Embryonic facial prominence (tissue), 1 donor: ENCODE results near the gene MAPK8IP3.

ENCODE experiments used
- DNase-seq: peaks from one replicate; pipeline ENCODE4 v3.0.0-alpha.2; 2016; ENCODE audit errors: extremely low spot score

Gene MAPK8IP3

DNA sequence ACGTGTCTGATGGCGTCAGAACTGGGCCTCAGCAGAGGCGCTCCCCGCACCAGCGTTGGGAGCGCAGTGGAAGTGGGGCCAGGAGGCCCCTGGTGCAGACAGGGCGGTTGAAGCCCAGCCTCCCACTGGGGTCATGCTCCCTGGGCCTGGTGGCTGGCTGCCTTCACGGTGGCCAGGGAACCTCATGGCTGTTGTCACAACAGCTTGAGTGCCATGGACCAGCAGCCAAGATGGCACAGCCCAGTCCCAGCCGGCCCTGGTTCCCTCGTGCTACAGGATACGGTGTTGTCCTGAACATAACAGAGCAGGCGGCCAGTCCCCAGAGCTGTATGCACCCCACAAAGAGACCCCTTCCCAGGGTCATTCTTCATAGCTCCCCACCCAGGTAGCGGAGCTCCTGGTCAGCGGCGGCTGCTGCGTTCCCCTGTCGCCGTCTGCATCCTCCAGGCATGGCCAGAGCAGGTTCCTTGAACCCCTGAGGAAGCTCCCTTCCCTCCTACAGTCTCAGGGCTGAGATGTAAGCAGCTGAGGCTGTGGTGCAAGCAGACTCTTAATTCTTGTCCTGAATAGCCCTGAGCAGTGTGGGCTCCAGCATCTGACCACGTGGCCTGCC lies 35.7 kb downstream of the MAPK8IP3 start:
- no peak for DNase-seq

DNA sequence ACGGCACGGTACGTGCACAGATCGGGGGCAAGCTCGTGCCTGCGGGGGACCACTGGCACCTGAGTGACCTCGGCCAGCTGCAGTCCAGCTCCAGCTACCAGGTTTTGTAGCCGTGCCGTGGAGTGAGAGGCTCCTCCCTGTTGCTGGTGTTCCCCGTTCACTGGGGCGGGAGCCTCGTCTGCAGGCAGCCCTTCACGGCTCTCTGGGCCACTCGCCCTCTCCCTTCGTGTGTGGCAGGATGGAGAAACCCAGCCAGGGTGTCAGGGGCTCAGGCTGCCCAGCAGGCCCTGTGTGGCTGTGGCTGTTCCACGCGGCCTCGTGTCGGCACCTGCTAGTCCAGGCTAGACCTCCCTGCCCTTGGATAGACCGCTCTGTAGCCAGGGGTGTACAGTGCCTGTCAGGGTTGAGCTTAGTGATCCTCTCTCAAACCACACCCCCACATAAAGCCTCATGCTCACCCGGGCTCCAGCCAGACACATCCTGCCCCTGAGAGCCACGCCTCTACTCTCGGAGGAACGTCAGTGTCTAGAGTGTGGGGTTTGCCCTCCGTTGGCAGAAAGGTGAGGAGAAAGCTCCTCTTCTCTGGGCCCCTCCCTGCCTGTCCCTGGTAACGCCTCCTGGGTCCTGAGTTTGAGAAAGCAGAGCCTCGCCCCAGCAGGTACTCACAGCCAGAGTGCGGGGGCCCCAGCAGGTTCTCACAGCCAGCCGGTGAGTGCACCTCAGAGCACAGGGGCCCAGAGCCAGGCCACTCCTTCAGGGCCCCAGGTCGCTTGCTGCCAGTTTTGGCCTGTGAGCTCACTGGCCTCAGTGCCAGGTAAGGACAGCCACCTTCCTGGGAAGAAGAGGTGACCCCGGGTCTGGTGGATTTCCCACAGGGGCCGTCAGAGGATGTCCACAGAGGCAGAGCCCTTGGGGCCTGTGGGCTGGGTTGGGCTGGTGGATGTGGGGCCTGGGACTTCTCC lies 37.7 kb downstream of the MAPK8IP3 start:
- no peak for DNase-seq

DNA sequence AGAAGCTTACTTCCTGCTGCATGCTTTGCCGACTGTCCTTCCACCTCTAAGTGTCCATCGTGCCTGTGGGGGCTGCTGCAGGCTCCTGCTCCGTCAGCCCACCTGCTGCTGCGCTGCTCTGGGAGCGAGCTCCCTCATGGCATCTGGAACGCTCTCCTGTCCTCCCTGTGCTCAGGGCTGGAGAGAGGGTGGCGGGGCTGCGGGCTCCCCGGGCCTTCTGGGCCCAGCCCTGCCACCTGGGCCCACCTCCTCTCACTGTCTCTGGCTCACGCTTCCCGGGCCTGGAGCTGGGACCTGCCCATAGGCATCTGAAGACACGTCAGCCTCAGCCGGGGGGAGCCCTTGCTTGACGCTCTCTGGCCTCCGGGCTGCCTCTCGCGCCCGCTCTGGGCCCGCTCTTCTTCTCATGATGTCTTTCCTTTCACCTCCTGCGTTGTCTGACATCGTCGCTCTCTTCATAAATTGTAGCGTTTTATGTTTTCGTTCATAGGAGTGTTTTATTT lies 38.4 kb downstream of the MAPK8IP3 start:
- no peak for DNase-seq

DNA sequence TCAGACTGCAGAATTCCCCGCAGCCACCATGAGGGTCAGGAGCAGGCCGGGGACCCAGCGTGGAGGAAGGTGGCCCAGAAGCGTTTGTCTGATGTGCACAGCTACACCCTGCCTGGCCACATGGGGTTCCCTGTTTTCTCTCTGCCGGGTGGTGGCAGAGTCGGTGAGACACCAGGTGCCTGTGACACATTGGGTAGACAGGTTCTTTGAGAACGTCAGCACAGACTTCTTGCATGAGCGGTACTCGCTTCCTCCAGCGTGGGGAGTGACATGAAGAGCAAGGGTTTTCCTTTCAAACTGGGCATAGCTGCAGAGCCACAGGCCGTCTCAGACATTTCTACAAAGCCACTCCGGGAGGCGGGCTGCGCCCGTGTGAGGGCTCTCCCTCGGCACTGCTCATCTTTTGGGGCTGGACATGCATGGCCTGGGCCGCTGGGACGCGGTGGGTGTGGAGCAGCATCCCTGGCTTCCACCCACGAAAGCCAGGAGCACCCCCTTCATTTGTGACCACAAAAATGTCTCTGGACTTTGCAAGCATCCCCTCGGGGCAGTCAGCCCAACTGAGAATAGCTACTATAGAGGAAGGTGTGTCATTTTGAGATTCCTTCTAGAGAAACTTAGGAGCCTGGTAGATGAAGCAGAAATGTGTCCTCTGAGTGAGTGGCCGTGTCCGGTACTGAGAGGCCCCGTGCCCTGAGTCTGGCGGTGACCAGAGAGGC lies 39.3 kb downstream of the MAPK8IP3 start:
- no peak for DNase-seq

DNA sequence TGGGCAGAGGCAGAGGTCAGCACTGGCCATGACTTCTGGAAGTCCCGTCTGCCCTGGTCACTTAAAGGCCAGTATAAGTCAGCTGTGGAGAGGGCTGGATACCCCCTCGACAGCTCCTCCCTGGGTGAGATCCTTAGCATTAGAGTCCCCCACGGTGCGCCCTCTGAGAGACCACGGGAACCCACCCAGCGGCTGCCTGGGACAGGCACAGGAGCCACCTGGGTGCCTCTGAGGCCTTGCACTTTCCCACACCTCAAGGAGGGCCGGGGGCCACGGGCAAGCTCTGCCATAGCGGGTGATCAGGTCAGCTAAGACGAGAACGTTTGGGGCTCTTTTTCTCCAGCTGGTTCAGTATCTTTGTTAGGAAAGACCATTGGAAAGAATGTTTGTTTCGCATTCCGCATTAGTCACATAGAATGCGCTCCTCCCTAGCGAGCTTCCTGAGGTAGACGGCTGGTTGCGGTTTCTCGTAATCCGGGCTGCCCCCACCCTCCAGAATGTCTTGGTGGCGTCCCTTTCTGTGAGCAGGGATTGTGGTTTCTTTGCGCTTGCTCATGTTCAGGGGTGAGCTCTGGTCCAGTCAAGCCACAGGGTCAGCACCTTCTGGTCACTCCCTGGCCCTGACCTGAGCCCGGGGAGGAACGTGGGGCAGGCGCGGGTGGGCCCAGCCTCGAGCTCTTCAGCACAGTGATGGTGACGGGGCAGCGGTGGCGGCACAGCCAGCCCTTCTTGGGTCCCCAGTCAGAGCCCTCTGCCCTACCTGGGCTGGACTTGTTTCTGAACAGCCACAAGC lies 40.1 kb downstream of the MAPK8IP3 start:
- peak; percentile 49 for DNase-seq

DNA sequence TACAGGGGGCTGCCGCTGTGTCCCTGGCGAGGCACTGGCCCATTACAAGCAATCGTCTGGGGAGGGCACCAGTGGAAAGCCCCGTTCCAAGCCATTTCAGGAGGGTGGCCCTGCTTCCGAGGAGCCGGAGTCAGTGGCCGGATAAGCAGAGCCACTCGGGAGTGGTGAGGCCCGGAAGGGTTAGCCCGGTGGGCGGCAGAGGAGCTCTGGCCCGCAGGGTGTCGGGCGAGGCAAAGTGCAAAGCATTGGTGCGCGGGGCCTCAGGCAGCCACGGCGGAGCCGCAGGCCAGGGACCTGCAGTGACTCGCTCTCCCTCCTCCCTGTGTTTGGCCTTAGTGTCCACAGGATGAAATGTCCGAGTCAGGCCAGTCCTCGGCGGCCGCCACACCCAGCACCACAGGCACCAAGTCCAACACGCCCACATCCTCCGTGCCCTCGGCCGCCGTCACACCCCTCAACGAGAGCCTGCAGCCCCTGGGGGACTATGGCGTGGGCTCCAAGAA lies 40.7 kb downstream of the MAPK8IP3 start:
- DNase-seq = no peak

DNA sequence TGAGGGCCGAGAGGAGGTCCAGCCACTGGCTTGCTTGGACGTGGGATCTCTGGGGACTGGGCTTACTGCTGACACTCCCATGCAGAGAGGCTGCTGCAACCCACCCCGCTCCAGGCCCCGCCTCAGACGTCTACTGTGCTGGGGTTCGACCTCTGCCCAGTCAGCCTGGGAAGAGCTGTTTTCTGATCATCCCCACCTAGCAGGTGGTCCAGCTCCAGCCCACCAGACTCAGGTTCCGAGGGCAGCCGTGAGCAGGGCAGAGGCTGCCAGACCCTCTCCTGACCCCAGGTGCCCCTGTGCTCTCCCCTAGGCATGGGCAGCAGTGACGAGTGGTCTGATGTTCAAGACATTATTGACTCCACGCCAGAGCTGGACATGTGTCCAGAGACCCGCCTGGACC lies 41.9 kb downstream of the MAPK8IP3 start:
- no peak for DNase-seq

DNA sequence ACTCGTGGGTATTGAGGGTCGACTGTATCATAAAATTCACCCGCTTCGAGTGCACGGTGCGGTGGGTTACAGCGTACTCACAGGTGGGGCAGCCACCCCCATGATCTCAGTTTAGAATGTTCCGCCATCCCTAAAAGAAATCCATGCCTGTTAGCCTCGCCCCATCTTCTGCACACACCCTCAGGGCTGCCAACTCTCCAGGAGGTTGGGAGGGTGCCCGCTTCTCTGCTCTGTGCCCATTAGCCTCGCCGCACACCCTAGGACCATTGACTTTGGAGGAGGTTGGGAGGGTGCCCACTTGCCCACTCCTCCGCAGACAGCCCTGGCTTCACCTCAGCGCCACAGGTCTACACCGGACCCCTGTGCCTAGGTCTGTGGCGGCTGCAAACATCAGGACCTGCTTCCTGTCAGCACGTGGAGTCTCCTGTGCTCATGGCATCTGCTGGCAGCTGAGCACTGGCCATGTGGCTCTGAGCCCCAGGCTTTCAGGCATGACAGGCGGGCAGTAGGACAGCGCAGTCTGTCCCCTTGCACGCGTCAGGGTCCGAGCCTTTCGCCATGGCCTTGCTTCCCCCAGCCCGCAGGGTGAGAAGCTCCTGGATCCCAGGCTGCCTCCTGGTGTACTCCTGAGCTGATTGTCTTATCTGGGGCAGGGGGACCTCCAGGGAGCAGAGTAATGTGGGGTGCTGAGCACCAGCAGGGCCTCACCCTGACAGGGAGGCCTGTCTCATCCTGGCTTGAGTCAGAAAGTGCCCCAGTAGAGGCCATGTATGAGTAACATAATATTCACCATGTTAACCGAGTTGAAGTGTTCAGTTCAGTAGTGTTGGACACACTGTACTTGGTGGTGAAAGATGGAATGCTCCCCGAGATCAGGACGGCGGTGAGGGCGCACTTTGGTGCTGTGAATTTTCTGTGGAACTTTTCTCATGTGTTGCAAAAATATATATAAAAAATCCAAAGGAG lies 43.4 kb downstream of the MAPK8IP3 start:
- no peak for DNase-seq

DNA sequence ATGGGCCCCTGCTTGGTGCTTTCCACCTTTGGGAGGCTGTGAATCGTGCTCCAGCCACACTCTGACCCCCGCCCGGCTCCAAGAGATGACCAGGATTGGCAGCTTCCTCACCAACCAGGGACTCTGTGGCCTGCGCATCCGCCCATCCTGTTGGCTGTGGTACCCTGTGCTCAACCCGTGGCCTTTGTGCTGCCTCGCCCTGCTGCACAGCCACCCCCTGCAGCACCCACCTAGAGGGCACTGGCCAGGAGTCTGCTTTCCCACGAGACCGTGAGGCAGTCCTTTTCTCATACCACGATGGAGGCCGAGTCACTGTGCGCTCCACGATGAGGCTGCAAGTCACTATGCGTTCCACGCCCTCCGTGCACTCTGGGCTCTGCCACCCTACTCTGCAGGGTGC lies 46.0 kb downstream of the MAPK8IP3 start:
- DNase-seq = no peak

DNA sequence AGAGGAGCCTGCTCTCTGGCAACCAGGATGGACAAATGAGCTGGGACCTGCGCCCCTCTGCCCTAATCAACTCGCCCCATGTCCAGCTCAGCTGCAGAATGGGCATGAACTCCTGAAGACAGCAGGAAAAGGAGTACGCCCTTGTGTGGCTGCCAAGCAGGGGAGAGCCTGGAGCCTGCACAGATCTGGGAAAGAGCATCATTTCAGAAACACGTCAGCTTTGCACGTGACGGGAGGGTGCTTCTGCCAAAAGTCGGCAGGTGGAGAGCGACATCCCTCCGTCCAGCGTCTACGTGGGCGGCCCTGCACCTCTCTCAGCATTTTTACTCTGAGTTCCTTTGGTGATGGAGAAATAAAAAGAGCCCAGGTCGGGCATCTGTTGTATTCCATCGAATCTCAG lies 46.9 kb downstream of the MAPK8IP3 start:
- DNase-seq = no peak

DNA sequence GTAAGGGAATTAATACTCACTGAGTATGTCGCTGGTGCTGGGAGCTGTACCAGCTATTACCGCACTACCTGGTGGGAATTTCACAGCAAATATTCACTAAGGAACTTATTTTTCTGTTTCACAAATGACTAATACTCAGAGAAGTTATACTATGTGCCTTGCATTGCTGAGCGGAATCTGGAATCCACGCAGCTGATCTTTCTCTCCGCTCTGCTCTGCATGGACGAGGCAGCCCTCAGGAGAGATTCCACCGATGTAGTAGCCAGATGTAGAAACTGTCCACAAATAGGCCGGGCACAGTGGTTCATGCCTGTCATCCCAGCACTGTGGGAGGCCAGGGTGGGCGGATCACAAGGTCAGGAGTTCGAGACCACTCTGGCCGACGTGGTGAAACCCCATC lies 48.2 kb downstream of the MAPK8IP3 start:
- no peak for DNase-seq

DNA sequence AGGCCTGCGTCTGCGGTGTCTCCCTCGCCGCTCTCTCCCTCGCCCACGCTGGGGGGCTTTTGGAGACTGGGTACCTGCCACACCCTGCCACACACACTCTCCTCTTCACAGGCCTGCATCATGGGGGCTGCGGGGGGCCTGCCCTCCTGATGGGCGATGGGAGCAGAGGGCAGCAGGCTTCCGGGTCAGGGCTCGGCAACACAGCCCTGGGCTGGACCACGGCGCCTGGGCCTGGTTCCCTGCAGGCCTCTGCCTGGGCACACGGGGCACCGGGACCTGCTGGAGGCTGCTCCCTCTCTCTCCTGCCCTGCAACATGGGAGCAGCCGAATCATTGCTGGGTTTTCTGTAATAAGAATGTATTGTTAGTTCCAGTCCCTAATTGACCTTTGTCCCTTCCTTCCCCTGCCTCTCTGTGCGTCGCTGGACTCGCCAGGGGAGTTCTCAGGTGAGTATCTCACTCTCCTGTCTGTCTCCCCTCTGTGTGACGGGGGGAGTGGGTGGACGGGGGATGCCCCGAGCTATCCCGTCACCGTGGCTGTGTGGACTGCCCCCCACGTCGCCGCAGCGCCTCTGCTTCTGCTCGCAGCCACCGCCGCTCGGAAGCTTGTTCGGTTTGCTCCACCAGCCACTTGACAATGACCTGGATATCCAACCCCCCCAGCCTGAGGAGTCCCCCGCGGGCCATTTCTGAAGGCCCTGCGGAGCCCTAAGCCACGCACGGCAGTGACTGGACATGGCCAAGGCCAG lies 51.9 kb downstream of the MAPK8IP3 start:
- no peak for DNase-seq

DNA sequence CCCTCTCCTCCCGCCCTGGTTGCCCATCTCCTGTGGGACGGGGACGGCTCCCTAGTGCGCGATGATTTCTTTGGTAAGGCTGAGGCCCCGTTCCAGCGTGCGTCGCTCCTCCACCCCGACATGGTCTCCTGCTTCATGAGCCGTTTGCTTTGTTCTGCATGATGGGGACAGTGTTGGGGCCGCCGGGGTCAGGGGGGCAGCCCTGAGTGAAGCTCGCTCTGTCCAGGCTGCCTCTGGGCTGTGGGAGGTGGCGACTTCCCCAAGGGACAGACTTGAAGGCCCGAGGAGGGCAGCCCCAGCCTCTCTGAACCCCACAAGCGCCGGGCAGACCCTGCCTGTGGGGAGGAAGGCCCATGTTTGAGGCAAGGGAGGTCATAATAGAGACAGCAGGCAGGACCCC lies 52.9 kb downstream of the MAPK8IP3 start:
- DNase-seq = no peak

DNA sequence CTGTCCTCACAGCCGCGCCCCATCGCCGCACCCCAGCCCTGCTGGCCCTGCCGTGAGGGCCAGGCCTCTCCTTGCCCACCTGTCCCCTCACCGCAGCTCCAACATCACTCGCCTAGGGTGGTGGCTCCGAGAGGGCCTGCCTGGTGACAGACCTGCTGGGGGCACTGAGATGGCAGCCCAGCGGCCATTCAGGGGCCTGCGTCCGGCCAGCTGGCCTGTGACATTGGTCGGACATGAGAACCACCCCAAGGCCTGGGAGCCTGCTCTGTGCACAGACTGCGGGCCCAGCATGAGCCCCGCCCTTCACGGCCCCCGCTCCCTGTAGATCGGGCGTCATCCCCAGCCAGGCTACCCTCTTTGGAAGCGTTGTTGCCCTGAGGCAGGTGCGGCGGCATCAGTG lies 53.5 kb downstream of the MAPK8IP3 start:
- no peak for DNase-seq

DNA sequence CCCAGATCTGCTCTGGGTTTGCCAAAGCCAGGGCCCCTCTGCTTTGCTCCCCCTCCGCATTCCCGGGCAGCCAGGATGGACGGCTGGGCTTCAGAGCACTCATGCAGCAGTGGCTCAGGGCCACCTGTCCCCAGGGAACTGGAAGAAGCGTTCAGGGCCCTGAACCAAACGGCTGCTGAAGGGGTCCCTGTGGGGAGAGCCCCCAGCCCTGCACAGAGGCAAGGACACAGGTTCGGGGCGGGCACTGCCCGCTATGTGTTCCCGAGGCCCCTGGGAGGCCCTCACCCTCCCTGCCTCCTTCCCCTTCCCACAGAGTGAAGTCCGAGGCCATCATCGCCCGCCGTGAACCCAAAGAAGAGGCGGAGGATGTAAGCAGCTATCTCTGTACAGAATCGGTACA lies 54.9 kb downstream of the MAPK8IP3 start:
- DNase-seq = no peak

DNA sequence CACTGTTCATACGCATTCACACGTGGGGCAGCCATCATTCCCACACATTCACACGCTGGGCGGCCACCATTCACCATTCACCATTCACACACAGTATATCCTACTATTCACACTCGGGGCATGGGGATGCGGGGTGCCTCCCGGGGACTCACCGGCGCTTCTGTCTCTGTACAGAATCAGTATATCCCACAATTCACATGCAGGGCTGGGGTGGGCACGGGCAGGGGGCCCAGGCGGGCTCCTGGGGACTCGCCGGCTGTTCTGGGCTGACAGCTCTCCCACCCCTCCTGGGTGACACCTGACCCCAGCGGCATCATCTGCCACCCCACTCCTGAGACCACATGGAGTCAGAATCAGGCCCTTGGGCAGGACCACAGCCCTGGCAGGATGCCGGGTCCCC lies 55.8 kb downstream of the MAPK8IP3 start:
- DNase-seq = no peak

DNA sequence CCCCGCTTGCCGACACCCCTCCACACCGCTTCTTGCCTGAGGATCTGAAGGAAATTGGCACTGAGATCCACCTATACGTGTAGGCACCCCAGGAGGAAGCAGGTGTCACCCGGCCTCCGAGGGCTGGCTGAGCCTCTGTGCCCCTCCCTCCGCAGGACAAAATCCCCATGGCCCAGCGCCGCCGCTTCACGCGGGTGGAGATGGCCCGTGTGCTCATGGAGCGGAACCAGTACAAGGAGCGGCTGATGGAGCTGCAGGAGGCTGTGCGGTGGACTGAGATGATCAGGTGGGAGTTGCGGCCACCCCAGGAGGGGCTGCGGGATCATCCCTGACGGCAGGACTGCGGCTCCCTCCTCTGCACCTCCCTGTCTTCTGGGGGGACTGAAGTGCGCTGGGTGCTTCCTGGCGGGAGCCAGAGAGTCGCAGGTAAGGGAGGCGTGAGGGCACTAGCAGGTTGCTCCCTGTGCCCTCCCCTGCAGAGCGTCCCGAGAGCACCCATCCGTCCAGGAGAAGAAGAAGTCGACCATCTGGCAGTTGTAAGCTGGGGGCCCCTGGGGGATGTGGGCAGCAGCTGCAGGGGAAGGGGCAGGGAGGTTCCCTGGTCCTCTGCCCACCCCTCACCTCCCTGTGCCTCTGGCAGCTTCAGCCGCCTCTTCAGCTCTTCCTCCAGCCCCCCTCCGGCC lies 56.3 kb downstream of the MAPK8IP3 start:
- DNase-seq = no peak

DNA sequence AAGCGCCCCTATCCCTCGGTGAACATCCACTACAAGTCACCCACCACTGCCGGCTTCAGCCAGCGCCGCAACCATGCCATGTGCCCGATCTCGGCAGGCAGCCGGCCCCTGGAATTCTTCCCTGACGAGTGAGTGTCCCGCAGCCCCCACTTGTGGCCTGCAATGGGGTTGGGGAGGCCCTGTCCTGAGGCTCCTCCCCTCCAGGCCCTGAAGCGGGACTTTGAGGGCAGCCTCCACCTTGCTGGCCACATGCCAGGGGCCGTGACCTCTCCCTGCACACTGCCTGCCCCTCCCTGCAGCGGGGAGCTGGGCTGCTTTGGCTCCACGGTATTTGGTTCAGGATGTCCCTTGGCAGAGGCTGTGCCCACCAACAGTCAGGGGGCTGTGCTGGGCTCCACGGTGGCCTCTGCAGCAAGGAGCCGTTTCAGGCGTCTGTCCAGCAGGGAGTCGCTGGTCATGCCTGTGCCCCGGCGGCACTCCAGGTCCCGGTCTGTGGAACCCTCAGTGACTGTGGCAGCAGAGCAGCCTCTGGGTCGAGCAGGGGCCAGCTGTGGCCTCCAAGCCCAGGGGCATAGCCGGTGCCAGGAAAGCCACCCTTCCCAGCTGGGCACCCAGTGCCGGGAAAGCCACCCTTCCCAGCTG lies 57.0 kb downstream of the MAPK8IP3 start:
- DNase-seq = no peak
